G401.6 (cell line): ENCODE data around the gene MAP4K3.
"Not testable (repeated sequence)": the region's sequence is repeated elsewhere in the genome, so short reads cannot be mapped to it uniquely, and the experiment has no call there.

Experiments used
- FAIRE-seq: peaks from 2 replicates; lab custom pipeline; 2012; peaks lifted over from hg19 to GRCh38; lab: Jason Lieb, UNC

MAP4K3 gene

DNA sequence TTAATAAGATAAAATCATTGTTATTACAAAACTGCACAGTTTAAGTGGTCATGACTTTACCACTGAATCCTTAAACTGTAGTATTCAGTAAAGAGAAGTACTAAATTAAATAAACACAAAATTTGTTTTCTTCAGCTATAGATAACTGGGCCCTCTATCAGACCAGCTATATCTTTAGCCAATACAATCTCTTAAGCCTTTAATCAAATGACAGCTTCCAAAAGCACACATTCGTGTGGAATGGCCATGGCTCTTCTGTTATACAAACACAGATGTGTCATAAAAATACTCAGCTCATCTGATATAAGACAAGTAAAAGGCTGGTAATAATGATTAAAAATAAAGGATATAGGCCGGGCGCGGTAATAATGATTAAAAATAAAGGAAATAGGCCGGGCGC, 135.7 kb downstream of the MAP4K3 start:
- no peak for FAIRE-seq

DNA sequence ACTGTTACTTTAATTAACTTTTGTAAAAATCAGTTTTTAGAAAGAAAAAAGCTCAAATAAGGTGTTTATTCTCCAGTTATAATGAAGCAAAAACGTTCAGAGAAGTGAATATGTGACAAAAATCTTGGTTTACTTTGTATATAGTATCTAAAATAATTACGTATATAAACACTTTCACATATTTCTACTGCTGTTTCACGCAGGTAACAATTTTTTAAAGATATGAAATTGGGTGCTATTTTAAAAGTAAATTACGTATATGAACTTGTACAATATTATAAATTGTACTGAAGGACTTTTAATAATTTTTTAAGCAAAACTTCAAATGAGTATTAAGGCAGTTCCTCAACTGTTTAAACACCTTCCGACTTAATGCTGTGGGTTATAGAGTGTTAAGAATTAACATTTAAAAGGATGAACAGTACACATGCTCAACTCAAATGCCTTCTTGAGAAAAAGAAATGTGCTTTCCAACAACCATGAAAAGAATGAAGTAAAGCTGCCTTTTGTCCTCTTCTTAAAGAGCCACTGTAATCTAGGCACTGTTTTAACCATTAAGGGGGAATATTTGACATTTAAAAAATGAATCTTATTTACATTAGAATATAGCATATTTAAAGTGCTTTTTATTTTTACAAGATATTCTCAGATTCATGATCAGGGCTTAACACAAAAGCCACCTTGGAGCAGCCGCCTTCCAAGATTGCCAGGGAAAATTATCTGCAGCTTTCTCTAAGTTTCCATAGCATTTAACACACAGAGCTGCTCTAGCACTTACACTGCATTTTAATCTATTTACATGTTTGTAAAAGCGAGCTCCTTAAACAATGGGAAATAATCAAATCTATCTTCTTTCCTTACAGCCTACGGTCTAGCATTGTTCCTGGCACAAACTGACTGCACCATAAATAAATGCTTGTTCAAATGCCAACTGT, 136.8 kb downstream of the MAP4K3 start:
- peak; percentile 83 for FAIRE-seq

DNA sequence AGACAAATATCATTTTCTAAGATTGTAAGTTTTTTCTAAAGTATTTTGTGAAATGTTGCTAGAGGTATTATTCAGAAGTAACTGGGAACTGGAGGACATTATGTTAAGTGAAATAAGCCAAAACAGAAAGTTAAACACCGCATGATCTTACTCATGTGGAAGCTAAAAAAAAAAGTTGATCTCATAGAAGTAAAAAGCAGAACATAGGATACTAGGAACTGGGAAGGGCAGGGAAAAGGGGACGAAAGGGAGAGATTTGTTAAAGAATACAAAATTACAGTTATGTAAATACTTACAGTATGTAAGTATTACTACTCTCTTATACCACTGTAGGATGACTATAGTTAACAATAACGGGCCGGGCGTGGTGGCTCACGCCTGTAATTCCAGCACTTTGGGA, 146.7 kb downstream of the MAP4K3 start:
- peak; percentile 60 for FAIRE-seq

DNA sequence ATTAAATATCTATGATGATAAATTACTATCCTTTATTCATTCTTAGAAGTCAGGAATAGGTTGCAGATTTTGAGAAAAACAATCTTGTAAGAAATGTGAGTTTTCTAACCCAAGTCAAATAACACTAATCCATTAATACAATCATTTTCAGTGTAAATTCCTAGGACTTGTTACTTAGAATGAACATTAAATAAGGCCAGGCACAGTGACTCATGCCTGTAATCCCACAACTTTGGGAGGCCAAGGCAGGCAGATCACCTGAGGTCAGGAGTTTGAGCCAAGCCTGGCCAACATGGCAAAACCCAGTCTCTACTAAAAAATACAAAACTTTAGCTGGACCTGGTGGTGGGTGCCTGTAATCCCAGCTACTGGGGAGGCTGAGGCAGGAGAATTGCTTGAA, 147.5 kb downstream of the MAP4K3 start:
- FAIRE-seq = no peak

DNA sequence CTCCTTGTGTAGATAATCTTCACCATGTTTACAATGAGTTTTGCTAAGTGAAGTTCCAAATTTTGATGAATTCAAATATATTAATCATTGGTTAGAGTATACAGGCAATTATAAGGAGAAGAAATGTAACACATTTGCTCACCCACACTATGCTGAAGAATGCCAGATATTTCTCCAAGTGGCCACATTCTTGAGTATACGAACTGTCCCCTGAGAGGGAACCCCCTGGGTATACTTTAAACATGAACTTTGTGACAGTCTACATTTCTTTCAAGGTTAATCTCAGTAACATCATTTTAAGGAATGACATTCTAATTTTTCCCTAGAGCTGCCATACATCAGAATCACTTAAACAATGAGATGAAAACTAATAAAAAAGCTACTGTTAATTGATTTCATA, 153.5 kb downstream of the MAP4K3 start:
- peak; percentile 33 for FAIRE-seq

DNA sequence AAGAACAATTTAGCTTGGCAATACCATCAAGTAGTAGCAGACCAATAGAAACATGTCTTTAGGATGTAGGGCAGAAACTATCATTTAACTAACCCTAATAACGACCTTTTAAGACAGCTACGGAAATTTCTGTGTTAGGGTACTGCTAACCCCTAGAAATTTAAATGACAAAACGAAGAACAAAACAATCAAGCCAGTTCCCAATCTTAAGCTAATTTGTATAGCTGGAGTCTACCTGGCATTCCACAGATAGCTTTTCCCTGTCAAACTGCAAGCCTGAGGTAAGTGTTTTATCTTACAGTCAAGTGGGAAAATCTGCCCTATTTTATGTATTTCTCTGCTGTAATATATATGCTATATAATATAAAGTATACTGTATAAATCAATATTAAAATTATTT, 155.7 kb downstream of the MAP4K3 start:
- peak; percentile 65 for FAIRE-seq

DNA sequence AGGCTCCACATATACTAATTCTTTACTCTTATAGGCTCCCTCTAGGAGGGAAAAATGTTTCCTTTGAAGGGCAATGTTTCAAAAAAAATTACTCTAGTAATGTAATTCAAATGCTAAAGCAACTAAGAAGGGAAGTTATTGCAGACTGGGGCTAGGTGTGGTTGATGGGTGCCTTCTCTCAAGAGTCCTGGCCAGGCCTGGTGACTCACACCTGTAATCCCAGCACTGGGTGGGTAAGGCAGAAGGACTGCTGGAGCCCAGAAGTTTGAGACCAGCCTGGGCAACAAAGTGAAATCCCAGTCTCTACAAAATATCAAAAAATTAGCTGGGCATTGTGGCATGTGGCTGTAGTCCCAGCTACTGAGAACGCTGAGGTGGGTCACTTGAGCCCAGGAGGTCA, 162.1 kb downstream of the MAP4K3 start:
- no peak for FAIRE-seq

DNA sequence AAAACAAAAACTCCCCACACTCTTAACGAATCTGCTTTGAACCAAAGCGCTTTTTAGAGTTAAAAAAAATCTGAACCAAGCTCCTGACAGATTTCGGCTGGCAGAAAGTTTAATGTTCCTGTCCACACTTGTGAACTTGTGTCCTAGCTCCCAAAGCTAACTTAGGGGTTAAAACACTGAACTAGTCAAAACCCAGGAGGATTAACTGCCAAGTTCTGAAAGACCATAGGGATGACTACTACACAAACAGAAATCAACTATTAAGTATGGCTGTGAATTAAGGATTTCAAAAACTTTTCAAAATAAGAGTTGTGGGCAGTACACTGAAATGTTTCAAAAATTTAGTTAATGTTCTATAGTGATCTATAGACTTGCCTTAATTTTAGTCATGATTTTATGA, 167.1 kb downstream of the MAP4K3 start:
- peak; percentile 37 for FAIRE-seq

DNA sequence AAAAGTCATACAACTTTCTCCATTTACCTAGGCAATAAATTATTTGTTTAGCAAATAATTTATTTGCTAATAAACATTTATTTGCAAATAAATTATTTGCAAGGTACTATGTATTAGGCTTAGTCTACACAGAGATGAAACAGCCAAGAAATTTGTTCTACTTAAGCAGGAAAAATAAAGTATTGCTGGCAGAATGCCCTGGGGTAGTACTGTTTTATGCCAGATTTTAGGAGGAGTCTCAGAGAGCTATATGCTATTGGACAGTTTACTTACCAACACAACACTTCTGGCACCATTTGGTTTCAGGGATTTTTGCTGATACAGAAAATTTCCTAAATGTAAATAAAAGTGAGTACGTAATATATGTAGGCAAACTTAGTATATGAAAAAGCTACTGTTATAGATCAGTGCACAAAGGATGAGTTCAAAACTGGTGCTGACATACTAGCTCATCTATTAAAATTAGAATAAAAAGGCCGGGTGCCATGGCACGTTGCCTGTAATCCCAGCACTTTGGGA, 170.1 kb downstream of the MAP4K3 start:
- no peak for FAIRE-seq

DNA sequence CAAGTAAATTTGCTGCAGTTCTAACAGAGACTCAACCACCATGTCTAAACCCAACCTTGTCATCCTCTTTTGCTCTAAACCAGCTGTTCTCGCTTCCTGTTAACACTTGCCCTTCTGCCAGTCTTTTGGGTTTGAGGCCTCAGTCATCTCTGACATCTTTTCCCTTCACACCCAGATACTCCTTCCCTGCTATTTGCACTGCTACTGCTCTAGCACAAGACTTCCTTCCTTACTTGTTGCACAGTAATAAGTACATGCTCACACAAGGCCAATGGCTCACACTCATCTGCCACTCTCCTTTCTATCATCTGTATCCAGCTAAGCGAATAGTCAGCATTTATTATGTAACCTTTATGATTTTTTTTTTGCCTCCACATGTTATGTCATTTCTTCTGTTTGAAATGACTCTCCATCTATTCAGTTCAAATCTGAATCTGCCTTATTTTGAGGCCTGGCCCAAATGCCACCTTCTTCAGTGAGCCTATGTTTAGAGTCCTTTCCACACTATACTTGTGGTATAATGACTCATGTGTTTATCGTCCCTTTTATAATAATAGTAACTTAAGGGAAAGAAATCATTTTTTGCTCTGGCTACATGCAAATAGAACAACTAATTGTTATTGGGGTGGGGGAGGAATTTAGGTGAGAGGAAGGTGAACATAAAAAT, 170.8 kb downstream of the MAP4K3 start:
- no peak for FAIRE-seq

DNA sequence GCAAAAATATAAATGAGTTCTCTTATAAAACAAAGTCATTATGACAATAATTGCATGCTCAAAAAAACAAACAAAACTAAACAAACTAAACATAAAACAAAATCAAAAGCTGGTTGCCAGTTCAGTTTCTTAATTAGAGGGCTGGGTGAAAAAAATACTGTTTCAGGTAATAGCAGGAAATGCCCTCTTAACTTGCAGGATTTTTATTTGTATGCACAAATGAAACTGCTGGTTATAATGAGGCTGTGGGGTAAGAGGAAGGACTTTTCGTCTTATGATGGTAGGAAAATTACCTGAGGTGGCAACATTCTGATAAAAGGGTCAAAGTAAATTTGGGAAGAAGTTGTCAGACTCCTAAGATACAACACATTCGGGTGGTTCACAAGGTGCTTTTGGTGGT, 171.8 kb downstream of the MAP4K3 start:
- FAIRE-seq = no peak

DNA sequence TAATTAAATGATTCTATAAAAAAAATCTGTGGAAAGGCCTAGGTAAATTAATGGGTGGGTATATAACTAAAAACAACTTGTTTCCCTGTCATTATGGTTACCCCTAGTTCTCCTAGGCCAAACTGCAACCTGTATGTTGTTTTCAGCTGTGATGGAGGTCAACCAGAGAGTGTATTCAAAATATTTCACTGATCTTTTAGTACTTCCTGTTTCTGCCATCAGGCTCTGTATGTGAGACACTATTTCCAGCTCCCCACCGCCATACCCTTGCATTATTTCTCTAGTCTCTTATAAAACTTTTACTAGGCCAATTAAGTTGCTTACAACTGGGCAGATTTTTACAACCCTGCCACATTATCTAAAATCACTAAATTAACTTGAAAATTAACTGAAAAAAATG, 172.4 kb downstream of the MAP4K3 start:
- no peak for FAIRE-seq

DNA sequence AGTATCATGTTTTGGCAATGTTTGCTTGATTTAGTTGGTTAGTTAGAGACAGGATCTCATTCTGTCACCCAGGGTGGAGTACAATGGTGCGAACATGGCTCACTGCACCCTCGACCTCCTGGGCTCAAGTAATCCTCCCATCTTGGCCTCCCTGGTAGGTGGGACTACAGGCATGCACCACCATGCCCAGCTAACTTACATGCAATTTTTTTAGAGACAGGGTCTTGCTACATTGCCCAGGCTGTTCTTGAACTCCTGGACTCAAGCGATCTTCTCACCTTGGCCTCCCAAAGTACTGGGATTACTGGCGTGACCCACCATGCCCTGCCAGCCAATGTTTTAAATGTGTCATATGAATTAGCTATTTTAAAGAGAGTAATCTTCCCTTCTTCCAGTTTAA, 177.0 kb downstream of the MAP4K3 start:
- FAIRE-seq = no peak

DNA sequence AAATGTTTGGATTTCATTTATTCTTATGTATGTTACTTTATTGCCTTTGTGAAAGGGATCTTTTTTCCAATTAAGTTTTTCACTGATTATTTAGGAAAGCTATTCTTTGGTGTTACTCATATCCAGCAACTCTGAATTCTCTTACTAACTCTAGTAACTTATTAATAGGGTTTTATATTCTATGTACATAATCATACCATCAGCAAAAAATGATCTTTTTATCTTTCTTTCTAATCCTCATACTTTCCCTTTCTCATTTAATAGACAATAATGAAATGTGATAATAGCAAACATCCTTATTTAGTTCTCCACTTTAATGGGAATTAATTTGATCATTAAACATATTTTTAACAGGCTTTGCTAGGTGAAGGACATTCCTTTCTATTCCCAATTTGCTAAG, 181.0 kb downstream of the MAP4K3 start:
- peak; percentile 47 for FAIRE-seq

DNA sequence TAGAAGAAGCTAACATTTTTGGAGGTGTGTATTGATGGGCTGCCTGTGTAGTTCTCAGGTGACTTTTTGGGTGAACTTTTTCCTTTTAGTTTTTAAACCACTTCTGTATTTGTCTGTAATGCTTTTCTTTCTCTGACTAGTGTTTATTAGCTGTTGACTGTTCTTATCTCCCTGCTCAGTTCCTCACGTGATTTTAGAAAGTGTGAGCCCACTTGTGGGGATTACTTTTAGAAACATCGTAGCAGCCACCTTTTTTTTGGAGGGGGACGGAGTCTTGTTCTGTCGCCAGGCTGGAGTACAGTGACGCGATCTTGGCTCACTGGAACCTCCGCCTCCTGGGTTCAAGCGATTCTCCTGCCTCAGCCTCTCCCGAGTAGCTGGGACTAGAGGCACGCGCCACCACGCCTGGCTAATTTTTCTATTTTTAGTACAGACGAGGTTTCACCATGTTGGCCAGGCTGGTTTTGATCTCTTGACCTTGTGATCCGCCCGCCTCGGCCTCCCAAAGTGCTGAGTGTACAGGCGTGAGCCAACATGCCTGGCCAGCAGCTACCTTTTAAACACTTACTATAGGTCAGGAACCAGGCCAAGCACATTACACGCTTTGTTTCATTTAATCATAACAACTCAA, 184.1 kb downstream of the MAP4K3 start:
- FAIRE-seq = no peak

DNA sequence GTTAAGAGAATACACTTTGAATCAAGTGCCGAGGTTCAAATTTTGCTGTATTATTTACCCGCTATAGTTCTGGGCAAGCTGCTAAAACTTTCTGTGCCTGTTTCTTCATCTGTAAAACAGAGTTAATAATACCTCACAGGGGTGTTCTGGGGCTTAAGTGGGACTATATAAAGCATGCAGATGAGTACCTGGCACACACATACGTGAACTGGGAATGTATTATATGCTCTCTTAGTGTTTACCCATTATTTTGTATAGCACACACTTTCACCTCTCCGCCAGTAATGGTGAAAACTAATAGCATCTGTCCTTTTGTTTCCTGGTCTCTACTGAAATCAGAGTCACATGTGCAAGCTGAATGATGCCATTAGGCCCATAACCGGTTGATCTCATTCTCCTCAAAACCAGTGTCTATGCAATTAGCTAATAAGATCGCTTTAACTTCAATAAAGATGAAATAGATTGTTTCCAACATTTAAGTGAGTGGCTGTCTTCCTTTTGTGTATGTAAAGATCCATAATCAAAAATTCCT, 189.5 kb downstream of the MAP4K3 start:
- FAIRE-seq = no peak

DNA sequence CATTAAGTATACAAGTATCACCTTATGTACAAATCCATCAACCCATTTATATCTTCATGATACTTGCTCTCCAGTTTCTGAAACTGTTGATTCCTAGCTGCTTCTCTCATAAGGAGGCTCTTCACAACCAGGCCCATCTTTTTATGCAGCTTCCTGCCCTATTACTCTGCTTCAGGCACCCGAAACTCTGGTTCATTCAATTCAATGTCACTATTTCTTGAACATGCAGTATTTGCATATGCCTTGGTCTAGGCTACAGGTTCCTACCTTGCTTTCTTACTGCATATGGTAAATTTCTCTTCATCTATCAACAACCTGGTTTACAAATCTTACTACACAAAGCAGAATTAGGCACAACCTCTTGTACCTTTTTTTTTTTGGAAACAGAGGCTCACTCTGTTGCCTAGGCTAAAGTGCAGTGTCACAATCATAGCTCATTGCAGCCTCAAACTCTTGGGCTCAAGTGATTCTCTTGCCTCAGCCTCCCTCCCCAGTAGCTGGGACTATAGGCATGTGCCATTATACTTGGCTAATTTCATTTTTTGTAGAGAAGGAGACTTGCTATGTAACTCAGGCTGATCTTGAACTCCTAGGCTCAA, 190.6 kb downstream of the MAP4K3 start:
- FAIRE-seq = no peak

DNA sequence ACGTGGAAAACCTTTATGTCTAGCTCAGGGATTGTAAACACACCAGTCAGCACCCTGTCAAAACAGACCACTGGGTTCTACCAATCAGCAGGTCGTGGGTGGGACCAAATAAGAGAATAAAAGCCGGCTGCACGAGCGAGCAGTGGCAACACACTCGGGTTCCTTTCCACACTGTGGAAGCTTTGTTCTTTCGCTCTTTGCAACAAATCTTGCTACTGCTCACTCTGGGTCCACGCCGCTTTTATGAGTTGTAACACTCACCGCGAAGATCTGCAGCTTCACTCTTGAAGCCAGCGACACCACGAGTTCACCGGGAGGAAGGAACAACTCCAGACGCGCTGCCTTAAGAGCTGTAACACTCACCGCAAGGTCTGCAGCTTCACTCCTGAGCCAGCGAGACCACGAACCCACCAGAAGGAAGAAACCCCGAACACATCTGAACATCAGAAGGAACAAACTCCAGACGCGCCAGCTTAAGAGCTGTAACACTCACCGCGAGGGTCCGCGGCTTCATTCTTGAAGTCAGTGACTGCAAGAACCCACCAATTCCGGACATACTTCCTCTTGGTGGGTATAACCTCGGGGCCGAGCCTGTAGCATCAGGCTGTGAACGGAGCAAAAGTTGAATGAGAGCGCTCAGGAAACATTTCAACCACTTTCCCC, 192.0 kb downstream of the MAP4K3 start:
- not testable (repeated sequence) for FAIRE-seq

DNA sequence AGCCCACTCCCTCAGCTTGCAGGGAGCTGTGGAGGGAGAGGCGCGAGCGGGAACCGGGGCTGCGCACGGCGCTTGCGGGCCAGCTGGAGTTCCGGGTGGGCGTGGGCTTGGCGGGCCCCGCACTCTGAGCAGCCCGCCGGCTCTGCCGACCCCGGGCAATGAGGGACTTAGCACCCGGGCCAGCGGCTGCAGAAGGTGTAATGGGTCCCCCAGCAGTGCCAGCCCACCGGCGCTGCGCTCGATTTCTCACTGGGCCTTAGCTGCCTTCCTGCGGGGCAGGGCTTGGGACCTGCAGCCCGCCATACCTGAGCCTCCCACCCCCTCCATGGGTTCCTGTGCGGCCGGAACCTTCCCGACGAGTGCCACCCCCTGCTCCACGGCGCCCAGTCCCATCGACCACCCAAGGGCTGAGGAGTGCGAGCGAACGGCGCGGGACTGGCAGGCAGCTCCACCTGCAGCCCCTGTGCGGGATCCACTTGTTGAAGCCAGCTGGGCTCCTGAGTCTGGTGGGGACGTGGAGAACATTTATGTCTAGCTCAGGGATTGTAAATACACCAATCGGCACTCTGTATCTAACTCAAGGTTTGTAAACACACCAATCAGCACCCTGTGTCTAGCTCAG, 192.7 kb downstream of the MAP4K3 start:
- not testable (repeated sequence) for FAIRE-seq

DNA sequence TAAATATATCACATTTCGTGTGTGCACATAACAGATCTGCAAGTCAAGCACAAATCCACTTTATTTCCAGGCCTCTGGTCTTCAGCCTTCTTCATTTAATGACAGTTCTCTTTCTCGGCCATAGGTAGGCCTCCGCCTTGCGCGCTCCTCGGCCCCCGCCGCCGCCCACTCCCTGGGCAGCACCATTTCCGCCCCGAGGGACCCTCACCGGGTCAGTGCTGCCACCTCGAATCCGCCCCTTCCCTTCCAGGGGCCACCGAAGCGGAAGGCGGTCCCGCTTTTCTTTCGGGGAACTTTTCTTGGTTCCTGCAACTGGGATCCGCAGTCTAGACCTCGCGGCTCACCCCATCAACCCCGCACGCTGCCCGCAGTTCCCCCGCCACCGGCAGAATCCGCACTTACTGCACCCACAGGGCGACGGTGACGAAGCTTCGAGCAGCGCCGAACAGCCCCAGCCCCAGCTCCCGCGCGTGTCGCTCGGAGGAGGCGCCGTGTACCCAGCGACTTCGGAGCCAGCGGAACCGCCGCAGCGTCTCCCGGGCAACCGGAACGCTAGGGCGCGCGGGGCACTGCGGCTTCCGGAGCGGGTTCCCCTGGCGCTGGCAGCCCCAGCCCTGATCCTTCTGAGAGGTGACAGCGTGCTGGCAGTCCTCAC, 193.5 kb downstream of the MAP4K3 start, which contains the start of gene CDKL4:
CDKL4 (minus strand) TSS at position 502 of the 655 bp plus-strand sequence.
- no peak for FAIRE-seq

DNA sequence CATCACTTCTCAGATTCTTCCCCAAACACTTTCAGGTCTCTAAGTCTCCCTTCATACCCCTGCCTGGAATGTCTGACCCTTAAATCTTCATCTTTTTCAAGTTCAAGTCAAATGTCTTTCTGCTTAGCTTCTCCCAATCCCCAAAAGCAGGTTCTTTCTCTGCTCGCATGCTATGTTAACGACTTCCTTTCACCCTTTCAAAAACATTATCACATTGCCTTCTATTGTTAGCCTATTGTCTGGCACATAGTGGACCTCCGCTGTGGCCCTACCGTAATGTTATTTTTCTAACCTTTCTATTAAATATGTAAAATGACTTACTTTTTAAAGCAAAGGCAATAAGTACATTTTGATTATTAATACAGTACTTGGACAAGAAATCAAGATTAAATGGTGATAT, 195.5 kb downstream of the MAP4K3 start:
- no peak for FAIRE-seq
